ENCODE results near the gene SPDYC.

- TF ChIP-seq, protein P1, sequence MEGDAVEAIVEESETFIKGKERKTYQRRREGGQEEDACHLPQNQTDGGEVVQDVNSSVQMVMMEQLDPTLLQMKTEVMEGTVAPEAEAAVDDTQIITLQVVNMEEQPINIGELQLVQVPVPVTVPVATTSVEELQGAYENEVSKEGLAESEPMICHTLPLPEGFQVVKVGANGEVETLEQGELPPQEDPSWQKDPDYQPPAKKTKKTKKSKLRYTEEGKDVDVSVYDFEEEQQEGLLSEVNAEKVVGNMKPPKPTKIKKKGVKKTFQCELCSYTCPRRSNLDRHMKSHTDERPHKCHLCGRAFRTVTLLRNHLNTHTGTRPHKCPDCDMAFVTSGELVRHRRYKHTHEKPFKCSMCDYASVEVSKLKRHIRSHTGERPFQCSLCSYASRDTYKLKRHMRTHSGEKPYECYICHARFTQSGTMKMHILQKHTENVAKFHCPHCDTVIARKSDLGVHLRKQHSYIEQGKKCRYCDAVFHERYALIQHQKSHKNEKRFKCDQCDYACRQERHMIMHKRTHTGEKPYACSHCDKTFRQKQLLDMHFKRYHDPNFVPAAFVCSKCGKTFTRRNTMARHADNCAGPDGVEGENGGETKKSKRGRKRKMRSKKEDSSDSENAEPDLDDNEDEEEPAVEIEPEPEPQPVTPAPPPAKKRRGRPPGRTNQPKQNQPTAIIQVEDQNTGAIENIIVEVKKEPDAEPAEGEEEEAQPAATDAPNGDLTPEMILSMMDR (conservative IDR thresholded peaks at IDR 0.05; ENCODE audit: low read depth in 2 of 2) = no peak
- no peak for TF ChIP-seq STAT1 (IDR thresholded peaks at IDR 0.05; ENCODE audit: unreplicated experiment)
Measured at GRCh38 chr11:65218446-65218845, 48.4 kb downstream of the SPDYC start.
